GM10266 (cell line): ENCODE data around the gene PCED1A.

Experiments used
- DNase-seq: peaks from one replicate; pipeline ENCODE4 v3.0.0; 2012; ENCODE audit errors: extremely low spot score
- CTCF ChIP-seq: IDR thresholded peaks from 2 replicates; pipeline ENCODE4 v1.5.1; 2012; ENCODE audit warnings: mild to moderate bottlenecking, low read depth; ENCODE audit not compliant: control insufficient read depth, insufficient read depth; ENCODE audit errors: missing control alignments

The PCED1A gene

DNA sequence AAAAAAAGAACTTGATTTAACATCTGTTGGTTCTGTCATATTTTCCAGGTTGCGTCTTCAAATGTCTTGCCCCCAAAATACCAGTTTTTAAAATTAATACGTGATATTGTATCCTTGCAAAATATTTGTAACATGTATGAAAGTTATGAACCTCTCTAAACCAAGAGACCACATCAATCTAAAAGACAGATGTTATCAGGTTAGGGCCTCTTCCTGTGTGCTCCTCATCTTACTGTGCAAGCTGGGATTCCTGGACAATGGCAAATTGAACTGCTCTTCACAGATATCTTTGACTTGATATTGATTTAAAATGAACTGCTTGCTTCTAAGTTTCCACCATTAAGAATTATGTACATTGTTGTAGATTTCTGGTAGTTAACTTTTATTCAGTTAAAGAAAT lies 14.7 kb downstream of the PCED1A start:
- DNase-seq = peak; percentile 28
- no peak for TF ChIP-seq CTCF

DNA sequence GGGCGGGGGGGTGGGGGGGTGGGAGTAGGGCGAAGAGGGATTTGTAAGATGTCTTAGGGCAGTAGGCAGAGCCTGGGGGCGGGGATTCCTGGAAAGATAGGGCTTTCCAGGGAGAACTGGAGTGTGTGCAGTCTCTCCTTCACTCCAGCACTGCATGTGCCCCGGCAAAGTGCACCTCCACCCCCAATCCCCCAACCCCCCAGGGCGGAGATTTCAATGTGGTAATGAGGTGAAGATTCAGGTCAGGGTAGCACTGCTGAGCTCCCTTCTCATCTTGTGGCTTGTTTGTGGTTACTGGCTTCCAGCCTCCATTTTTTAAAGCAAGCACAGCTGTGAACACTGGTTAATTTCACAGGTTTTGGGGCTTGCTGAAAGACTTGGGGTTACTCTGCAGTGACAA lies 18.4 kb downstream of the PCED1A start:
- DNase-seq = no peak
- no peak for TF ChIP-seq CTCF

GRCh38 chr20:2820896-2821869 lies 19.3 kb downstream of the PCED1A start:
- no peak for TF ChIP-seq CTCF
- no peak for DNase-seq

DNA sequence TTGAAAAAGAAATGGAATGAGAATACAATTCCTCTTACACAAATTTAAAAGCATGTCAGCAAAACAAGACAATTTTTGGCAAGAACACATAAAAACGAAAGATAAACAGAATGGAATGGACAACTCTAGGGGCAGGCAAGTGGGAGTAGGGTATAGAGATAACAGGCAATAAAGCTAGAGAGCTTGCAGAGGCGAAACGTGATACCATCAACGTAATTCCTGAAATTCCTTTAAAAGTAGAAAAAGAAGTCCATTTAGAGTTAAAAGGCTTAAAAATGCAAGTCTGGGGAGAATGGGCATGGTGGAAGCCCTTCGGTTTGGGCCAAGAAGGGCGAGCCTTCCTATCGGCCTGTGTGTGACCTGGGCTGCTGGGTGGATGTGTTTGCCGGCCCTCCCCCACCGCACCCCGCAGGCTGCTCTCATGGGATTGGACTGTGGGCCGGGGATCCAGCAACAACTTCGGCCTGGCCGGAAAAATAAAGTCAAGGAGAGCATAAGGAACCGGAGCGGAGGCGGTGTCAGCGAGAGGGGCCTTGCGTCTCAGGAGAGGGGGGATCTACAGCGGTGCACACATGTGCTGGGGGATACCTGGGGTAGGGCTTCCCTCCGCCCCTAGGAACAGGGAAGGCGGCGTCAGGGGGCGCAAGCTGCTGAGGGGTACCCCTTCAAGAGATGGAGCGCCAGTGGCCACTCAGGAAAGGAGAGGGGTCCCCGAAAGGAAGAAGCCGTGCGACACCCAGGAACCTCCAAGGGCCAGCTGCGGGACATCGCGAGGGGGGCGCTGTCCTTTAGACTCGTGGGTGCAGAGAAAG lies 20.2 kb downstream of the PCED1A start:
- DNase-seq = no peak
- no peak for TF ChIP-seq CTCF

DNA sequence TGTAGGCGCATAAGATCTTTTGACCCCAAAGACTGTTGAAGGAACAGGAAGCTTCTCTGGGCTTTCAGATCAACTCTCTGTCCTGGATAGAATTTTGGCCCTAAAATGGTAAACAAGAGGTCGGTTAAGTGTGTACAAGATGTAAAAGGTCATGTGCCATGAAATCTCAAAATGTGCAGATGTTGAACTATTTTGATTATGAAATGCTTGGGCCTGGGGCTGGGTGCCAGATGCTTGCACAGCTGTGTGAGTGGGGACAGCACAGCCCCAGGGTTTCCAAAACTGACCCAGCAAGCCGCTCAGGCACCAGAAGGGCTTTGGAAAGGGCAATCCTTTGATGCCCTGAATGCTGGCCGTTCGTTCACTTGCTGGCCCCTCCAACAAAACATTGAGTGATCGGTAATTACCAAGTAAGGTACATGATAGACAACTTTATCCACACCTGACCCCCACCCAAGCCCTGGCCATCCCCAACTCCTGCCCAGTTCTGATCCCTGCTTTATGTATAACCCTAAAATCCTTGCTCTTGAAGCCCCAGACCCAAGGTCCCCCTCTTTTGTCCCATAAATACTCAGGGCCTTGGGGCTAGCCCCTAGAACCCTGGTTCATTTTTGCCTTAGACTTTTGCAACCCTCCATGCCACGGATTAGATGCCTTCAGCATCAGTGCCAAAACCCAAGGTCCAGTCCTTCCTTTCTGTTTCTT lies 22.4 kb downstream of the PCED1A start:
- TF ChIP-seq CTCF = no peak
- no peak for DNase-seq

DNA sequence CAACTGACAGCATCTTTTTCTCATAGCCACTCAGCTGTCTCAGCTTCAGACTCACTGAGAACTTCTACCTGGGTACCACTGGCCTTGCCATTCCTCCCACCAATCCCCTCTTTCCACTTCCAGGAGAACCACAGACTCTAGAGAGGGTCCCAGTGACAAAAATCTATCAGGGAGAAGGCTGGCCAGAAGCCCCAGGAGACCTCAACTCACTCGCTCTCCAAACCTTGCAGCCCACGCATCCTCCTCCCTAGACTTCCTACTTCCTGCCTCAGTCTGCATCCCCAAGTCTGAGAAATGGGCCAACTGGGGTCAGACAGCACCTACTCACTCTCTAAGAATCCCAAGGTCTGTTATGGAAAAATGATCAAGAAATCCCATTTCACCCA lies 23.1 kb downstream of the PCED1A start:
- no peak for DNase-seq
- TF ChIP-seq CTCF = no peak
